RWPE2 (cell line): Measurements from ENCODE around the gene AMFR.

Experiments used
- ATAC-seq: fragments of 200-7000 bp; cut with Tn5 transposase; 3 replicates; pipeline ENCODE4 v1.9.1; 2021; ENCODE audit warnings: low read depth
- DNase-seq: peaks from one replicate; pipeline ENCODE4 v3.0.0-alpha.2; 2020; ENCODE audit warnings: low spot score
- H3K27ac ChIP-seq: fragments of 450-650 bp; 2 replicates; pipeline ENCODE4 v1.5.1; 2017; ENCODE audit warnings: mild to moderate bottlenecking; ENCODE audit not compliant: poor library complexity, severe bottlenecking
- H3K27me3 ChIP-seq: fragments of 250-450 bp; sonication (Bioruptor Pico); 2 replicates; pipeline ENCODE4 v1.5.1; 2021; ENCODE audit warnings: mild to moderate bottlenecking, moderate library complexity; ENCODE audit not compliant: insufficient read depth, poor library complexity, severe bottlenecking
- H3K36me3 ChIP-seq: fragments of 250-450 bp; sonication (Bioruptor Pico); 2 replicates; pipeline ENCODE4 v1.5.1; 2020; ENCODE audit warnings: low read depth, mild to moderate bottlenecking, moderate library complexity
- H3K4me1 ChIP-seq: fragments of 250-450 bp; sonication (Bioruptor Pico); 2 replicates; pipeline ENCODE4 v1.5.1; 2021; ENCODE audit warnings: mild to moderate bottlenecking, moderate library complexity; ENCODE audit not compliant: insufficient read depth, poor library complexity, severe bottlenecking
- H3K4me3 ChIP-seq: fragments of 250-450 bp; sonication (Bioruptor Pico); 2 replicates; pipeline ENCODE4 v1.5.1; 2021; ENCODE audit warnings: mild to moderate bottlenecking, moderate library complexity; ENCODE audit not compliant: severe bottlenecking
- H3K9me3 ChIP-seq: fragments of 250-450 bp; sonication (Bioruptor Pico); 2 replicates; pipeline ENCODE4 v1.5.1; 2021; ENCODE audit warnings: mild to moderate bottlenecking, moderate library complexity; ENCODE audit not compliant: severe bottlenecking
- CTCF ChIP-seq: fragments of 450-650 bp; IDR thresholded peaks from one replicate; pipeline ENCODE4 v1.5.1; 2017; ENCODE audit warnings: mild to moderate bottlenecking, moderate library complexity; ENCODE audit not compliant: poor library complexity, severe bottlenecking

Gene AMFR

GRCh38 chr16:56364865-56365264 lies 60.5 kb downstream of the AMFR start:
- Histone ChIP-seq H3K9me3 (no peaks in the 10 kb centered on the region), H3K4me3 (no peak overlapping the region), H3K4me1 (no peaks in the 10 kb centered on the region), H3K36me3 (peaks cover 55% of the 10 kb centered on the region), H3K27ac (no peak overlapping the region), H3K27me3 (no peaks in the 10 kb centered on the region)
- ATAC-seq: no peak
- DNase-seq: no peak
- no peak for TF ChIP-seq CTCF

- Histone ChIP-seq H3K9me3 (no peaks in the 10 kb centered on the region), H3K27ac (no peak overlapping the region), H3K4me1 (no peaks in the 10 kb centered on the region), H3K4me3 (no peak overlapping the region), H3K27me3 (no peaks in the 10 kb centered on the region), H3K36me3 (peaks cover 46% of the 10 kb centered on the region)
- ATAC-seq: no peak
- TF ChIP-seq CTCF: no peak
- no peak for DNase-seq
Measured at GRCh38 chr16:56363781-56364565, 61.4 kb downstream of the AMFR start.

- no peak for ATAC-seq
Measured at GRCh38 chr16:56363181-56363716, 62.1 kb downstream of the AMFR start.

GRCh38 chr16:56362706-56363105 lies 62.6 kb downstream of the AMFR start:
- DNase-seq: peak; percentile 59
- no peak for TF ChIP-seq CTCF
- no peaks in the 10 kb centered on the region for H3K9me3 ChIP-seq
- H3K4me3 ChIP-seq: no peak overlapping the region
- no peaks in the 10 kb centered on the region for H3K27me3 ChIP-seq
- H3K36me3 ChIP-seq: peaks cover 34% of the 10 kb centered on the region
- ATAC-seq: no peak
- H3K4me1 ChIP-seq: no peaks in the 10 kb centered on the region
- H3K27ac ChIP-seq: no peak overlapping the region

More at GRCh38 chr16:56363181-56363716, 62.1 kb downstream of the AMFR start:
- DNase-seq: no peak
- H3K27me3 ChIP-seq: no peaks in the 10 kb centered on the region
- H3K4me3 ChIP-seq: no peak overlapping the region
- peaks cover 39% of the 10 kb centered on the region for H3K36me3 ChIP-seq
- no peak for TF ChIP-seq CTCF
- no peak overlapping the region for H3K27ac ChIP-seq
- H3K4me1 ChIP-seq: no peaks in the 10 kb centered on the region
- H3K9me3 ChIP-seq: no peaks in the 10 kb centered on the region

GRCh38 chr16:56362057-56362655 lies 63.2 kb downstream of the AMFR start:
- Histone ChIP-seq H3K9me3 (no peaks in the 10 kb centered on the region), H3K27ac (no peak overlapping the region), H3K36me3 (peaks cover 28% of the 10 kb centered on the region), H3K4me1 (no peaks in the 10 kb centered on the region), H3K4me3 (no peak overlapping the region), H3K27me3 (no peaks in the 10 kb centered on the region)
- no peak for ATAC-seq
- DNase-seq: no peak
- no peak for TF ChIP-seq CTCF
